Fibroblast of lung (primary cell): Measurements from ENCODE around the gene SFT2D3.

Source experiments
- EZH2 ChIP-seq: IDR thresholded peaks from 2 replicates; pipeline ENCODE4 v1.5.1; 2012; ENCODE audit warnings: low read length, control low read depth, mild to moderate bottlenecking; ENCODE audit errors: missing control alignments
- TF ChIP-seq, protein P1 (sequence below), 2 donors: IDR thresholded peaks in 1 of 2; conservative IDR thresholded peaks in 1 of 2; 1 replicate in 1 of 2; 2 replicates in 1 of 2; pipeline ENCODE4 v1.5.1; 2011 to 2012; ENCODE audit warnings: low read length in 2 of 2, control low read depth in 1 of 2, inconsistent platforms in 1 of 2, low read depth in 1 of 2, mild to moderate bottlenecking in 1 of 2

DNA sequence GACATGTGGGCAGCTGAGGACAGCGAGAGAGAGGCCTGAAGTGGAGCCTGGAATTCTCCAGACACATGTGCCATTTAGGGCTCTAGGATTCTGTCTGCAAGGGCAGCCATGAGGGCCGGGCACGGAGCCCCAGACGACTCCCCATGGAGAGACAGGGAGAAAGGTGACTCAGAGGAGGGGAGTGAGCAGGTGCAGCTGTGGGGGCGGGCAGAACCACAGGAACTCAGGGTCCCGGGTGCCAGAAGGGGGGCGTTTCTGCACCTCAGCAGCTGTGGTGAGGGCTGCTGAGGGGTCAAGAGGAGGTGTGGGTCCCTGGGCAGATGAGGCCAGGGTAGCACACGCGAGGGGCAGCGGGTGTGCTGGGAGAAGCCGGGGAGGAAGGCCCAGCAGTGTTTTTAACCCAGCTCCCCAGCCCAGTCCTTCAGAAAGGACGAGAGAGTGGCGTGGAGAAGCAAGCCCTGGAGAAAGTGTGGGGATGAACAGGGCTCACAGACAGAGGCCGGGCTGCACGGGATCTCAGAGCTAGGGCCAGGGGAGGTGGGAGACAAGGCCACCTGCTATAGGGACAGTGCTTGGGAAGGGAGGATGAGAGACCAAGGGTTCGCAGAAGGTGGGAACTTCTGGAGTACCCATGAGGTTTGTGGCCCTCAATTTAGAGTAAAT lies 47.7 kb upstream of the SFT2D3 start:
- TF ChIP-seq, protein P1, sequence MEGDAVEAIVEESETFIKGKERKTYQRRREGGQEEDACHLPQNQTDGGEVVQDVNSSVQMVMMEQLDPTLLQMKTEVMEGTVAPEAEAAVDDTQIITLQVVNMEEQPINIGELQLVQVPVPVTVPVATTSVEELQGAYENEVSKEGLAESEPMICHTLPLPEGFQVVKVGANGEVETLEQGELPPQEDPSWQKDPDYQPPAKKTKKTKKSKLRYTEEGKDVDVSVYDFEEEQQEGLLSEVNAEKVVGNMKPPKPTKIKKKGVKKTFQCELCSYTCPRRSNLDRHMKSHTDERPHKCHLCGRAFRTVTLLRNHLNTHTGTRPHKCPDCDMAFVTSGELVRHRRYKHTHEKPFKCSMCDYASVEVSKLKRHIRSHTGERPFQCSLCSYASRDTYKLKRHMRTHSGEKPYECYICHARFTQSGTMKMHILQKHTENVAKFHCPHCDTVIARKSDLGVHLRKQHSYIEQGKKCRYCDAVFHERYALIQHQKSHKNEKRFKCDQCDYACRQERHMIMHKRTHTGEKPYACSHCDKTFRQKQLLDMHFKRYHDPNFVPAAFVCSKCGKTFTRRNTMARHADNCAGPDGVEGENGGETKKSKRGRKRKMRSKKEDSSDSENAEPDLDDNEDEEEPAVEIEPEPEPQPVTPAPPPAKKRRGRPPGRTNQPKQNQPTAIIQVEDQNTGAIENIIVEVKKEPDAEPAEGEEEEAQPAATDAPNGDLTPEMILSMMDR (conservative IDR thresholded peaks at IDR 0.05 in 1 of 2, IDR thresholded peaks at IDR 0.05 in 1 of 2; ENCODE audit: low read depth in 1 of 2, low read length in 2 of 2), result no peak
- no peak for TF ChIP-seq EZH2
